PC-9 (cell line): ENCODE measurements around the gene PEAK3.

Experiments used
- CTCF ChIP-seq: fragments of 200-600 bp; sonication (generic); conservative IDR thresholded peaks from 2 replicates; pipeline ENCODE4 v1.6.1; 2017; ENCODE audit warnings: mixed run types, antibody characterized with exemption, mild to moderate bottlenecking, moderate library complexity
- EZH2 ChIP-seq: fragments of 200-600 bp; sonication (generic); IDR thresholded peaks from 2 replicates; pipeline ENCODE4 v1.8.0; 2017; ENCODE audit warnings: antibody characterized with exemption, low read depth

DNA sequence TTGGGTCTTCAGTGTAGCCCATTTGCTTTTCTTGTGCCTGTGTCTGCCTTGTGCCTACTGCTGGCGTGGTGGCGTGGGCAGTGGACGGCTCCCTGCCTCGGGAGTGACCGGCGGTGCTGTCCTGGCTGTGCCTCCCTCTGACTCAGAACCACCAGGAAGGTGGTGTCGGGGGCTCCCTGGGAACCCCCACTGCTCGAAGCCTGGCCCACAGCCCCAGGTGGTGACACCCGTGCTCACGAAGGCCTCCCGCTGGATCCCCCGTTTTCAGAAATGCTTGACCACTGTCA lies 37.9 kb downstream of the PEAK3 start:
- TF ChIP-seq CTCF (no peak), EZH2 (no peak)
